ENCODE data around the gene CCDC138.

- TF ChIP-seq, protein P1, sequence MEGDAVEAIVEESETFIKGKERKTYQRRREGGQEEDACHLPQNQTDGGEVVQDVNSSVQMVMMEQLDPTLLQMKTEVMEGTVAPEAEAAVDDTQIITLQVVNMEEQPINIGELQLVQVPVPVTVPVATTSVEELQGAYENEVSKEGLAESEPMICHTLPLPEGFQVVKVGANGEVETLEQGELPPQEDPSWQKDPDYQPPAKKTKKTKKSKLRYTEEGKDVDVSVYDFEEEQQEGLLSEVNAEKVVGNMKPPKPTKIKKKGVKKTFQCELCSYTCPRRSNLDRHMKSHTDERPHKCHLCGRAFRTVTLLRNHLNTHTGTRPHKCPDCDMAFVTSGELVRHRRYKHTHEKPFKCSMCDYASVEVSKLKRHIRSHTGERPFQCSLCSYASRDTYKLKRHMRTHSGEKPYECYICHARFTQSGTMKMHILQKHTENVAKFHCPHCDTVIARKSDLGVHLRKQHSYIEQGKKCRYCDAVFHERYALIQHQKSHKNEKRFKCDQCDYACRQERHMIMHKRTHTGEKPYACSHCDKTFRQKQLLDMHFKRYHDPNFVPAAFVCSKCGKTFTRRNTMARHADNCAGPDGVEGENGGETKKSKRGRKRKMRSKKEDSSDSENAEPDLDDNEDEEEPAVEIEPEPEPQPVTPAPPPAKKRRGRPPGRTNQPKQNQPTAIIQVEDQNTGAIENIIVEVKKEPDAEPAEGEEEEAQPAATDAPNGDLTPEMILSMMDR (conservative IDR thresholded peaks at IDR 0.05; ENCODE audit: low read depth, low read length) = no peak
- no peak for TF ChIP-seq EZH2 (IDR thresholded peaks at IDR 0.05; ENCODE audit: low read length, unreplicated experiment)
- no peak for TF ChIP-seq EZH2phosphoT487 (IDR thresholded peaks at IDR 0.05; ENCODE audit: borderline replicate concordance, low read length)
Observed at GRCh38 chr2:108893277-108893676, 106.7 kb downstream of the CCDC138 start.
